Neural cell (in vitro differentiated cells): ENCODE data around the gene KITLG. TPM values are rescaled to one million over a fixed set of nuclear protein-coding genes. Genes with fewer than 3 reads are reported as not detected.

Experiments
- H2AFZ ChIP-seq: fragments of 200-600, 300-800 bp; sonication (generic), shearing (Covaris generic); 2 replicates; pipeline ENCODE4 v1.6.0; 2014; ENCODE audit warnings: low read depth, mild to moderate bottlenecking, antibody characterized with exemption, low read length, moderate library complexity
- H3F3A ChIP-seq: fragments of 200-600 bp; shearing (Covaris generic); 2 replicates; pipeline ENCODE4 v1.6.1; 2016; ENCODE audit warnings: mild to moderate bottlenecking, moderate library complexity, mixed read lengths, antibody characterized with exemption, low read length; ENCODE audit not compliant: insufficient read depth, poor library complexity, severe bottlenecking
- H3K27ac ChIP-seq: fragments of 200-600, 300-800 bp; sonication (generic), shearing (Covaris generic); 2 replicates; pipeline ENCODE4 v1.5.1; 2014; ENCODE audit warnings: mild to moderate bottlenecking, low read length, moderate library complexity
- H3K27me3 ChIP-seq: fragments of 300-800, 200-600 bp; sonication (generic), shearing (Covaris generic); 2 replicates; pipeline ENCODE4 v1.6.0; 2014; ENCODE audit warnings: mild to moderate bottlenecking, low read depth, low read length, moderate library complexity; ENCODE audit not compliant: insufficient read depth
- H3K36me3 ChIP-seq: fragments of 300-800, 200-600 bp; sonication (generic), shearing (Covaris generic); 2 replicates; pipeline ENCODE4 v1.5.1; 2014; ENCODE audit warnings: mild to moderate bottlenecking, antibody characterized with exemption, low read length, moderate library complexity; ENCODE audit not compliant: insufficient read depth
- H3K4me2 ChIP-seq: fragments of 300-800, 200-600 bp; sonication (generic), shearing (Covaris generic); 2 replicates; pipeline ENCODE4 v1.6.0; 2014; ENCODE audit warnings: mild to moderate bottlenecking, low read length
- H3K4me3 ChIP-seq: fragments of 300-800, 200-600 bp; sonication (generic), shearing (Covaris generic); 2 replicates; pipeline ENCODE4 v1.5.1; 2014; ENCODE audit warnings: mild to moderate bottlenecking, low read length, moderate library complexity
- H3K79me2 ChIP-seq: fragments of 200-600 bp; shearing (Covaris generic); replicated peaks from 2 replicates; pipeline ENCODE4 v1.6.0; 2014; ENCODE audit warnings: mild to moderate bottlenecking, low read length, moderate library complexity; ENCODE audit not compliant: insufficient read depth
- H3K9ac ChIP-seq: fragments of 300-800, 200-600 bp; sonication (generic), shearing (Covaris generic); 2 replicates; pipeline ENCODE4 v1.6.1; 2016; ENCODE audit warnings: mild to moderate bottlenecking, low read length, mixed read lengths
- H3K9me2 ChIP-seq: fragments of 200-600 bp; shearing (Covaris generic); 2 replicates; pipeline ENCODE4 v1.6.1; 2016; ENCODE audit warnings: mild to moderate bottlenecking, low read length, mixed read lengths; ENCODE audit not compliant: insufficient read depth
- H3K9me3 ChIP-seq: fragments of 200-600, 300-800 bp; sonication (generic), shearing (Covaris generic); 2 replicates; pipeline ENCODE4 v1.6.1; 2016; ENCODE audit warnings: mild to moderate bottlenecking, mixed run types, low read length, moderate library complexity, mixed read lengths
- H4K20me1 ChIP-seq: fragments of 200-600 bp; shearing (Covaris generic); 2 replicates; pipeline ENCODE4 v1.6.1; 2016; ENCODE audit warnings: mild to moderate bottlenecking, mixed run types; ENCODE audit not compliant: insufficient read depth
- CTCF ChIP-seq: fragments of 450-650 bp; IDR thresholded peaks from 2 replicates; pipeline ENCODE4 v1.5.1; 2014; ENCODE audit warnings: antibody characterized with exemption, mild to moderate bottlenecking, moderate library complexity; ENCODE audit not compliant: poor library complexity, severe bottlenecking
- EP300 ChIP-seq: fragments of 450-650 bp; conservative IDR thresholded peaks from 2 replicates; pipeline ENCODE4 v1.6.1; 2014; ENCODE audit warnings: antibody characterized with exemption, mild to moderate bottlenecking, moderate library complexity; ENCODE audit not compliant: poor library complexity, severe bottlenecking
- EZH2 ChIP-seq: fragments of 200-600, 300-800 bp; shearing (Covaris generic), sonication (generic); IDR thresholded peaks from 2 replicates; pipeline ENCODE4 v1.6.1; 2014; ENCODE audit warnings: antibody characterized with exemption, low read length, borderline replicate concordance, mild to moderate bottlenecking; ENCODE audit not compliant: insufficient read depth, poor library complexity, severe bottlenecking
- MXI1 ChIP-seq: fragments of 450-650 bp; conservative IDR thresholded peaks from 2 replicates; pipeline ENCODE4 v1.6.1; 2014; ENCODE audit warnings: antibody characterized with exemption, mild to moderate bottlenecking; ENCODE audit not compliant: poor library complexity, severe bottlenecking
- POLR2AphosphoS5 ChIP-seq: IDR thresholded peaks from 2 replicates; pipeline ENCODE4 v1.6.1; 2012
- RAD21 ChIP-seq: fragments of 450-650 bp; conservative IDR thresholded peaks from 2 replicates; pipeline ENCODE4 v1.6.1; 2014; ENCODE audit warnings: antibody characterized with exemption, mild to moderate bottlenecking, moderate library complexity
- REST ChIP-seq: IDR thresholded peaks from 2 replicates; pipeline ENCODE4 v1.6.1; 2012; ENCODE audit warnings: borderline replicate concordance
- SMC3 ChIP-seq: fragments of 450-650 bp; conservative IDR thresholded peaks from 2 replicates; pipeline ENCODE4 v1.6.1; 2014; ENCODE audit warnings: antibody characterized with exemption, mild to moderate bottlenecking, moderate library complexity; ENCODE audit not compliant: poor library complexity
- TAF1 ChIP-seq: IDR thresholded peaks from 2 replicates; pipeline ENCODE4 v1.6.1; 2012; ENCODE audit warnings: low read depth
- polyA plus RNA-seq: library from polyadenylated mRNA; depleted of rRNA; stranded (reverse); fragments of >200 nt; gene quantifications from 2 replicates; pipeline ENCODE4 v1.2.3, GENCODE V29; 2014

KITLG gene
- polyA plus RNA-seq, 1 donor from 2014 or later: 6.2 TPM

GRCh38 chr12:88529531-88530488, 50.5 kb downstream of the KITLG start:
- Histone ChIP-seq H3K4me2 (no peak overlapping the region), H4K20me1 (no peaks in the 10 kb centered on the region), H3K9me3 (no peaks in the 10 kb centered on the region), H3K27me3 (no peaks in the 10 kb centered on the region), H3F3A (no peaks in the 10 kb centered on the region), H3K9me2 (no peaks in the 10 kb centered on the region), H3K36me3 (no peaks in the 10 kb centered on the region), H3K79me2 (no peaks in the 10 kb centered on the region), H3K4me3 (no peak overlapping the region), H3K27ac (no peak overlapping the region), H3K9ac (no peak overlapping the region), H2AFZ (no peak overlapping the region)
- TF ChIP-seq TAF1: no peak
- TF ChIP-seq CTCF: no peak
- no peak for TF ChIP-seq MXI1
- no peak for TF ChIP-seq POLR2AphosphoS5
- TF ChIP-seq SMC3: no peak
- TF ChIP-seq RAD21: no peak
- TF ChIP-seq EZH2: no peak

- Histone ChIP-seq H3K27me3 (no peaks in the 10 kb centered on the region), H3K4me3 (no peak overlapping the region), H3K27ac (no peak overlapping the region), H3K36me3 (no peaks in the 10 kb centered on the region), H3K9me3 (no peaks in the 10 kb centered on the region), H3K79me2 (no peaks in the 10 kb centered on the region), H3K4me2 (no peak overlapping the region), H3F3A (no peaks in the 10 kb centered on the region), H2AFZ (no peak overlapping the region), H4K20me1 (no peaks in the 10 kb centered on the region), H3K9me2 (no peaks in the 10 kb centered on the region), H3K9ac (no peak overlapping the region)
- TF ChIP-seq MXI1 (no peak), REST (no peak), TAF1 (no peak), POLR2AphosphoS5 (no peak), EP300 (no peak)
Measured at GRCh38 chr12:88522961-88523360, 57.3 kb downstream of the KITLG start.
